Neural cell (in vitro differentiated cells): Measurements from ENCODE around the gene ADPRH. TPM values are rescaled to one million over a fixed set of nuclear protein-coding genes. Genes with fewer than 3 reads are reported as not detected.
"Not testable (repeated sequence)": the region's sequence is repeated elsewhere in the genome, so short reads cannot be mapped to it uniquely, and the experiment has no call there.

Source experiments
- H2AFZ ChIP-seq: fragments of 200-600, 300-800 bp; sonication (generic), shearing (Covaris generic); 2 replicates; pipeline ENCODE4 v1.6.0; 2014; ENCODE audit warnings: low read depth, mild to moderate bottlenecking, antibody characterized with exemption, low read length, moderate library complexity
- H3F3A ChIP-seq: fragments of 200-600 bp; shearing (Covaris generic); 2 replicates; pipeline ENCODE4 v1.6.1; 2016; ENCODE audit warnings: mild to moderate bottlenecking, moderate library complexity, mixed read lengths, antibody characterized with exemption, low read length; ENCODE audit not compliant: insufficient read depth, poor library complexity, severe bottlenecking
- H3K27ac ChIP-seq: fragments of 200-600, 300-800 bp; sonication (generic), shearing (Covaris generic); 2 replicates; pipeline ENCODE4 v1.5.1; 2014; ENCODE audit warnings: mild to moderate bottlenecking, low read length, moderate library complexity
- H3K27me3 ChIP-seq: fragments of 300-800, 200-600 bp; sonication (generic), shearing (Covaris generic); 2 replicates; pipeline ENCODE4 v1.6.0; 2014; ENCODE audit warnings: mild to moderate bottlenecking, low read depth, low read length, moderate library complexity; ENCODE audit not compliant: insufficient read depth
- H3K36me3 ChIP-seq: fragments of 300-800, 200-600 bp; sonication (generic), shearing (Covaris generic); 2 replicates; pipeline ENCODE4 v1.5.1; 2014; ENCODE audit warnings: mild to moderate bottlenecking, antibody characterized with exemption, low read length, moderate library complexity; ENCODE audit not compliant: insufficient read depth
- H3K4me2 ChIP-seq: fragments of 300-800, 200-600 bp; sonication (generic), shearing (Covaris generic); 2 replicates; pipeline ENCODE4 v1.6.0; 2014; ENCODE audit warnings: mild to moderate bottlenecking, low read length
- H3K4me3 ChIP-seq: fragments of 300-800, 200-600 bp; sonication (generic), shearing (Covaris generic); 2 replicates; pipeline ENCODE4 v1.5.1; 2014; ENCODE audit warnings: mild to moderate bottlenecking, low read length, moderate library complexity
- H3K79me2 ChIP-seq: fragments of 200-600 bp; shearing (Covaris generic); replicated peaks from 2 replicates; pipeline ENCODE4 v1.6.0; 2014; ENCODE audit warnings: mild to moderate bottlenecking, low read length, moderate library complexity; ENCODE audit not compliant: insufficient read depth
- H3K9ac ChIP-seq: fragments of 300-800, 200-600 bp; sonication (generic), shearing (Covaris generic); 2 replicates; pipeline ENCODE4 v1.6.1; 2016; ENCODE audit warnings: mild to moderate bottlenecking, low read length, mixed read lengths
- H3K9me2 ChIP-seq: fragments of 200-600 bp; shearing (Covaris generic); 2 replicates; pipeline ENCODE4 v1.6.1; 2016; ENCODE audit warnings: mild to moderate bottlenecking, low read length, mixed read lengths; ENCODE audit not compliant: insufficient read depth
- H3K9me3 ChIP-seq: fragments of 200-600, 300-800 bp; sonication (generic), shearing (Covaris generic); 2 replicates; pipeline ENCODE4 v1.6.1; 2016; ENCODE audit warnings: mild to moderate bottlenecking, mixed run types, low read length, moderate library complexity, mixed read lengths
- H4K20me1 ChIP-seq: fragments of 200-600 bp; shearing (Covaris generic); 2 replicates; pipeline ENCODE4 v1.6.1; 2016; ENCODE audit warnings: mild to moderate bottlenecking, mixed run types; ENCODE audit not compliant: insufficient read depth
- CTCF ChIP-seq: fragments of 450-650 bp; IDR thresholded peaks from 2 replicates; pipeline ENCODE4 v1.5.1; 2014; ENCODE audit warnings: antibody characterized with exemption, mild to moderate bottlenecking, moderate library complexity; ENCODE audit not compliant: poor library complexity, severe bottlenecking
- EP300 ChIP-seq: fragments of 450-650 bp; conservative IDR thresholded peaks from 2 replicates; pipeline ENCODE4 v1.6.1; 2014; ENCODE audit warnings: antibody characterized with exemption, mild to moderate bottlenecking, moderate library complexity; ENCODE audit not compliant: poor library complexity, severe bottlenecking
- EZH2 ChIP-seq: fragments of 200-600, 300-800 bp; shearing (Covaris generic), sonication (generic); IDR thresholded peaks from 2 replicates; pipeline ENCODE4 v1.6.1; 2014; ENCODE audit warnings: antibody characterized with exemption, low read length, borderline replicate concordance, mild to moderate bottlenecking; ENCODE audit not compliant: insufficient read depth, poor library complexity, severe bottlenecking
- MXI1 ChIP-seq: fragments of 450-650 bp; conservative IDR thresholded peaks from 2 replicates; pipeline ENCODE4 v1.6.1; 2014; ENCODE audit warnings: antibody characterized with exemption, mild to moderate bottlenecking; ENCODE audit not compliant: poor library complexity, severe bottlenecking
- POLR2AphosphoS5 ChIP-seq: IDR thresholded peaks from 2 replicates; pipeline ENCODE4 v1.6.1; 2012
- RAD21 ChIP-seq: fragments of 450-650 bp; conservative IDR thresholded peaks from 2 replicates; pipeline ENCODE4 v1.6.1; 2014; ENCODE audit warnings: antibody characterized with exemption, mild to moderate bottlenecking, moderate library complexity
- REST ChIP-seq: IDR thresholded peaks from 2 replicates; pipeline ENCODE4 v1.6.1; 2012; ENCODE audit warnings: borderline replicate concordance
- SMC3 ChIP-seq: fragments of 450-650 bp; conservative IDR thresholded peaks from 2 replicates; pipeline ENCODE4 v1.6.1; 2014; ENCODE audit warnings: antibody characterized with exemption, mild to moderate bottlenecking, moderate library complexity; ENCODE audit not compliant: poor library complexity
- TAF1 ChIP-seq: IDR thresholded peaks from 2 replicates; pipeline ENCODE4 v1.6.1; 2012; ENCODE audit warnings: low read depth
- polyA plus RNA-seq: library from polyadenylated mRNA; depleted of rRNA; stranded (reverse); fragments of >200 nt; gene quantifications from 2 replicates; pipeline ENCODE4 v1.2.3, GENCODE V29; 2014

The ADPRH gene
- polyA plus RNA-seq, 1 donor from 2014 or later, result 0.07 TPM

GRCh38 chr3:119560160-119560559 lies 19.1 kb upstream of the ADPRH start:
- no peaks in the 10 kb centered on the region for H3K9me3 ChIP-seq
- no peak overlapping the region for H2AFZ ChIP-seq
- no peak overlapping the region for H3K4me2 ChIP-seq
- no peaks in the 10 kb centered on the region for H3K9me2 ChIP-seq
- H3K9ac ChIP-seq, result no peak overlapping the region
- H4K20me1 ChIP-seq, result no peaks in the 10 kb centered on the region
- no peak overlapping the region for H3K4me3 ChIP-seq
- TF ChIP-seq POLR2AphosphoS5, result no peak
- TF ChIP-seq EZH2, result no peak
- TF ChIP-seq SMC3, result no peak
- no peak for TF ChIP-seq TAF1
- no peak for TF ChIP-seq MXI1
- TF ChIP-seq EP300, result no peak
- H3K79me2 ChIP-seq, result no peaks in the 10 kb centered on the region
- H3K27ac ChIP-seq, result no peak overlapping the region
- no peaks in the 10 kb centered on the region for H3K27me3 ChIP-seq
- H3F3A ChIP-seq, result no peaks in the 10 kb centered on the region
- H3K36me3 ChIP-seq, result no peaks in the 10 kb centered on the region

- Histone ChIP-seq H3F3A (no peaks in the 10 kb centered on the region), H3K4me2 (no peak overlapping the region), H3K27ac (no peak overlapping the region), H2AFZ (no peak overlapping the region), H4K20me1 (no peaks in the 10 kb centered on the region), H3K9ac (no peak overlapping the region), H3K27me3 (no peaks in the 10 kb centered on the region), H3K79me2 (no peaks in the 10 kb centered on the region), H3K36me3 (no peaks in the 10 kb centered on the region), H3K9me2 (no peaks in the 10 kb centered on the region), H3K4me3 (no peak overlapping the region), H3K9me3 (no peaks in the 10 kb centered on the region)
- TF ChIP-seq EP300, result no peak
- TF ChIP-seq TAF1, result no peak
- no peak for TF ChIP-seq EZH2
- no peak for TF ChIP-seq SMC3
- TF ChIP-seq CTCF, result no peak
- no peak for TF ChIP-seq RAD21
- TF ChIP-seq REST, result no peak
Observed at GRCh38 chr3:119562307-119562961, 16.9 kb upstream of the ADPRH start.

- not testable (repeated sequence) for H3K79me2 ChIP-seq, H3K9ac ChIP-seq, H3K27me3 ChIP-seq, H2AFZ ChIP-seq, H3K27ac ChIP-seq, H4K20me1 ChIP-seq, H3K4me3 ChIP-seq, H3F3A ChIP-seq, H3K9me2 ChIP-seq, H3K4me2 ChIP-seq, H3K9me3 ChIP-seq, H3K36me3 ChIP-seq
Observed at GRCh38 chr3:119563334-119563733, 16.0 kb upstream of the ADPRH start.
